SK-N-MC (cell line): ENCODE data around the gene SPZ1.

Experiments
- EZH2 ChIP-seq: fragments of 200-600 bp; sonication (generic); IDR thresholded peaks from one replicate; pipeline ENCODE4 v1.6.1; 2017; ENCODE audit warnings: antibody characterized with exemption
- FOXP2 ChIP-seq: optimal IDR thresholded peaks from 2 replicates; pipeline ENCODE3; 2011; ENCODE audit warnings: mild to moderate bottlenecking, moderate library complexity; ENCODE audit not compliant: insufficient read depth; ENCODE audit errors: extremely low read length, control extremely low read depth
- POLR2AphosphoS5 ChIP-seq: IDR thresholded peaks from 2 replicates; pipeline ENCODE4 v1.6.1; 2012; ENCODE audit warnings: mild to moderate bottlenecking, low read depth, low read length, borderline replicate concordance

DNA sequence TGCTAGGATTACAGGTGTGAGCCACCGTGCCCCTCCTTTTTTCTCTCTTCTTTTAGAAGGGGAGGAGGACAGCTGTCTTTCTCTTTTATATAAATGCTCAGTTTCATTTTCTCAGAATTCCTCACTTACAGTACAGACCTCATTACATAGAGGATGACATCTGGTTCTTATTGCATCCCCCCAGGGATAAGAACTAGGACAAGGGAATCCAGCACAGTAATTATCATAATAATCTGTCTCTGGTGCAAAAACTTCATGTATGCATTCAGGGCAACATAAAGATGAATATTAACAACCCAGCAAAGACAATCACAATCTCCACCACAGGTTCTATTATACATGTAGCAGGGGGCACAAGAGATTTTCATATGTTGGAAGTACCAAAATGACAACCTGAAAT, 5.1 kb downstream of the SPZ1 start:
- TF ChIP-seq EZH2 (no peak), POLR2AphosphoS5 (no peak), FOXP2 (peak; percentile 30)
